Tibial nerve (tissue), 3 donors: ENCODE data around the gene ZBTB48.

ENCODE experiments used
- POLR2A ChIP-seq, 2 donors: fragments of 450-650 bp; IDR thresholded peaks; one replicate each; pipeline ENCODE4 v1.6.1; 2017; ENCODE audit warnings: antibody characterized with exemption in 2 of 2, mild to moderate bottlenecking in 2 of 2, moderate library complexity in 2 of 2
- TF ChIP-seq, protein P1 (sequence below), 5 experiments: fragments of 200-600 bp in 3 of 5; fragments of 450-650 bp in 2 of 5; sonication (generic) in 3 of 5; IDR thresholded peaks; one replicate each; pipeline ENCODE4 v1.5.1; 2016 to 2019; ENCODE audit warnings: antibody characterized with exemption in 5 of 5, mild to moderate bottlenecking in 3 of 5, moderate library complexity in 2 of 5

DNA sequence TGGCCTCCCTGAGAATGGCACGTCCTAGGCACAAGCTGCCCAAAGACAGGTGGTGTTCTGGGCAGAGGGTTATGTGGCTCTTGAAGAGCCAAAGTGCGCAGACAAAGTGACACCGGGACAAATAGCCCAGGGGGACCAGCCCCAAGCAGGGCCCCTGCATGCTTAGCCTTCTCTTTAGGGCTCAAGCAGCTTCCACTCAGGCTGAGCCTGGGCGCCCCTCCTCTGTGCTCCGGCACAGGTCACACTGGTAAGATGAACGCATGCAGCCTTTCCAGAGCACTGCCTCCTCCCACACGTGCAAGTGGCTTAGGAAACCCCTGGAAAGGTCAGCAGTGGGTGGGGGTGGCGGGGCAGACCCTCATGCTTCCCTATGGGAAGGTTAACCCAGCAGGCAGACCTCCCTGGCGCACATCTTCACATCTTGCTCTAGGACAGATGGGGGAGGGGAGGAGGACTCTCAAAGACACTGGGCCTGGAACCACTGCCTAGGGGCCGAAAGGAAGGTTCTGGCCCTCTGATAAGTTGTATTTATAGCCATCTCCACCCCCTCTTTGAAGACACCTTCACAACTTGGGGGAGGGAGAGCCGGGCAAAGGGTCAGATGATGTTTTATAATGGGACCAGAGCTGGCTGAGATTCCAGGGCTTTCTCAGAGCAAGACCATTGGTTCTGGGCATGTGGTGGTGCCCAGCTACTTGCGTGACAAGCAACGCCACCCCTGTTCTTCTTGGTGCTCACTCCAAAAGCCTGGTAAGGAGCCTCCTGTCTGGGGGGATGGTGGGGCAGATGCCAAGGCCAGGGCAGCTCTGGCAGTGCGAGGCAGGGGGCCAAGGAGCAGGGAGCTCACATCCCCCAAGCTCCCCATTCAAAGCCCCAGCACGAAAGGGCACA is 17.3 kb downstream of the ZBTB48 start:
- TF ChIP-seq, protein P1, sequence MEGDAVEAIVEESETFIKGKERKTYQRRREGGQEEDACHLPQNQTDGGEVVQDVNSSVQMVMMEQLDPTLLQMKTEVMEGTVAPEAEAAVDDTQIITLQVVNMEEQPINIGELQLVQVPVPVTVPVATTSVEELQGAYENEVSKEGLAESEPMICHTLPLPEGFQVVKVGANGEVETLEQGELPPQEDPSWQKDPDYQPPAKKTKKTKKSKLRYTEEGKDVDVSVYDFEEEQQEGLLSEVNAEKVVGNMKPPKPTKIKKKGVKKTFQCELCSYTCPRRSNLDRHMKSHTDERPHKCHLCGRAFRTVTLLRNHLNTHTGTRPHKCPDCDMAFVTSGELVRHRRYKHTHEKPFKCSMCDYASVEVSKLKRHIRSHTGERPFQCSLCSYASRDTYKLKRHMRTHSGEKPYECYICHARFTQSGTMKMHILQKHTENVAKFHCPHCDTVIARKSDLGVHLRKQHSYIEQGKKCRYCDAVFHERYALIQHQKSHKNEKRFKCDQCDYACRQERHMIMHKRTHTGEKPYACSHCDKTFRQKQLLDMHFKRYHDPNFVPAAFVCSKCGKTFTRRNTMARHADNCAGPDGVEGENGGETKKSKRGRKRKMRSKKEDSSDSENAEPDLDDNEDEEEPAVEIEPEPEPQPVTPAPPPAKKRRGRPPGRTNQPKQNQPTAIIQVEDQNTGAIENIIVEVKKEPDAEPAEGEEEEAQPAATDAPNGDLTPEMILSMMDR (IDR thresholded peaks at IDR 0.05) = no peak
- TF ChIP-seq POLR2A (IDR thresholded peaks at IDR 0.05) = no peak
